ENCODE measurements around the gene FZD4. TPM values are rescaled to one million over a fixed set of nuclear protein-coding genes. Genes with fewer than 3 reads are reported as not detected.
"Not testable (repeated sequence)": the region's sequence is repeated elsewhere in the genome, so short reads cannot be mapped to it uniquely, and the experiment has no call there.

FZD4 gene
- polyA plus RNA-seq (2012; ENCODE audit: insufficient read depth, insufficient read length, low read depth), result 0.25 TPM

DNA sequence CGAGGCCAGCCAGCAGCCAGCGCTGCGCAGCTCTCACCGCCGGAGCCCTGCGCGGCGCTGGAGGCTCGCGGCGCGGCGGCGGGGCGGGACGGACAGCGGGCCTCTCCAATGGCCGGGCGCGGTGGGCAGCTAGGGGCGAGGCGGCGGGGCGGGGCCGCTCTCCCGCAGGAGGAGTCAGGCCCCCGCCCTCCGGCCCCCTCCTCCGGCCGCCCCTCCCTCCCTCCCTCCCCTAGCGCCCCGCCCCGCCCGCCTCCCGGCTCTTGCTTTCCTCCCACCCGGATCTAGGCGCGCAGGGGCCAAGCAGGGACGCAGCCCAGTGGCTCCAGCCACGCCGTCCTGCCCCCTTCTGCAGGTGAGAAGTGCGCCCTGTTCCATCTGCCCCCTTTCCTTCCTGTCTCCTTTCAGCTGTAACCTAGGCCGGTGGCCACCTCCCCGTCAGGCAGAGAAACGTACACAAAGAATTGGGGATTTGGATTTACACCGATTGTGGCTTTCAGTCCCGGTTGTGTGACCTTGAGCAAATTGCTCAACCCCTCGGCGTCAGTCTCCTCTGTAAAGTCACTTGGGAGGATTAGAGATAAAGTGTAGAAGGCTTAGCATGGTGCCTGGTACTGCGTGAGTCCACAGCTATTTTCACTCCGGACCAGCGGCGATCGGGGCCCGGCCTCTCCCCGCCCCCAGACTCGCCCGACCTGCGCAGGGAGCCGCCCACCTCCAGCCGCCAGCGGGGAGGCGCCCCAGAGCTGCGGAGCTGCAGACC lies at the start of gene FZD4:
TSS of gene FZD4 (minus strand) at position 35 of the 760 bp plus-strand sequence. CDS start 310 bp downstream, outside the sequence.
- Histone ChIP-seq H3K4me3 (ENCODE audit: low read depth, low read length) (peak within 1 kb of the TSS; percentile 65), H3K27me3 (peaks cover 43% of the 10 kb centered on the region), H3K4me1 (no peaks in the 10 kb centered on the region), H3K36me3 (no peaks in the 10 kb centered on the region), H3K9me3 (no peaks in the 10 kb centered on the region)
- TF ChIP-seq, protein P1, sequence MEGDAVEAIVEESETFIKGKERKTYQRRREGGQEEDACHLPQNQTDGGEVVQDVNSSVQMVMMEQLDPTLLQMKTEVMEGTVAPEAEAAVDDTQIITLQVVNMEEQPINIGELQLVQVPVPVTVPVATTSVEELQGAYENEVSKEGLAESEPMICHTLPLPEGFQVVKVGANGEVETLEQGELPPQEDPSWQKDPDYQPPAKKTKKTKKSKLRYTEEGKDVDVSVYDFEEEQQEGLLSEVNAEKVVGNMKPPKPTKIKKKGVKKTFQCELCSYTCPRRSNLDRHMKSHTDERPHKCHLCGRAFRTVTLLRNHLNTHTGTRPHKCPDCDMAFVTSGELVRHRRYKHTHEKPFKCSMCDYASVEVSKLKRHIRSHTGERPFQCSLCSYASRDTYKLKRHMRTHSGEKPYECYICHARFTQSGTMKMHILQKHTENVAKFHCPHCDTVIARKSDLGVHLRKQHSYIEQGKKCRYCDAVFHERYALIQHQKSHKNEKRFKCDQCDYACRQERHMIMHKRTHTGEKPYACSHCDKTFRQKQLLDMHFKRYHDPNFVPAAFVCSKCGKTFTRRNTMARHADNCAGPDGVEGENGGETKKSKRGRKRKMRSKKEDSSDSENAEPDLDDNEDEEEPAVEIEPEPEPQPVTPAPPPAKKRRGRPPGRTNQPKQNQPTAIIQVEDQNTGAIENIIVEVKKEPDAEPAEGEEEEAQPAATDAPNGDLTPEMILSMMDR (IDR thresholded peaks at IDR 0.05; ENCODE audit: low read depth, low read length), result no peak; the same call in 1 of the 2 replicates
- peak; percentile 93 for DNase-seq

GRCh38 chr11:87004281-87004680 lies 49.1 kb upstream of the FZD4 start:
- DNase-seq; H3K4me3 ChIP-seq (ENCODE audit: low read depth, low read length); H3K9me3 ChIP-seq; H3K27me3 ChIP-seq; H3K36me3 ChIP-seq; H3K4me1 ChIP-seq: not testable (repeated sequence)

- DNase-seq, result no peak
- 0 out of 2 replicates have a peak, but pooled peaks cover 3% of the 10 kb centered on the region for H3K4me1 ChIP-seq
- no peaks in the 10 kb centered on the region for H3K9me3 ChIP-seq
Measured at GRCh38 chr11:87002918-87003317, 47.7 kb upstream of the FZD4 start.

GRCh38 chr11:86999859-87000753 lies 44.9 kb upstream of the FZD4 start:
- H3K4me3 ChIP-seq (ENCODE audit: low read depth, low read length), result no peak overlapping the region
- no peaks in the 10 kb centered on the region for H3K9me3 ChIP-seq
- TF ChIP-seq, protein P1 (IDR thresholded peaks at IDR 0.05; ENCODE audit: low read depth, low read length), result no peak
- no peaks in the 10 kb centered on the region for H3K36me3 ChIP-seq
- peak; percentile 13 for DNase-seq
- no peaks in the 10 kb centered on the region for H3K27me3 ChIP-seq
- 0 out of 2 replicates have a peak, but pooled peaks cover 3% of the 10 kb centered on the region for H3K4me1 ChIP-seq

More at GRCh38 chr11:87002918-87003317, 47.7 kb upstream of the FZD4 start:
- Histone ChIP-seq H3K4me3 (ENCODE audit: low read depth, low read length) (no peak overlapping the region), H3K27me3 (no peaks in the 10 kb centered on the region), H3K36me3 (no peaks in the 10 kb centered on the region)
- TF ChIP-seq, protein P1 (IDR thresholded peaks at IDR 0.05; ENCODE audit: low read depth, low read length), result no peak

- TF ChIP-seq, protein P1 (IDR thresholded peaks at IDR 0.05; ENCODE audit: low read depth, low read length), result no peak
- DNase-seq, result no peak
- Histone ChIP-seq H3K4me3 (ENCODE audit: low read depth, low read length) (no peak overlapping the region), H3K9me3 (no peaks in the 10 kb centered on the region), H3K27me3 (no peaks in the 10 kb centered on the region), H3K36me3 (no peaks in the 10 kb centered on the region), H3K4me1 (0 out of 2 replicates have a peak, but pooled peaks cover 3% of the 10 kb centered on the region)
Measured at GRCh38 chr11:86999388-86999787, 44.2 kb upstream of the FZD4 start.

- Histone ChIP-seq H3K9me3 (no peaks in the 10 kb centered on the region), H3K27me3 (no peaks in the 10 kb centered on the region; the same call in 1 of the 2 replicates), H3K4me1 (0 out of 2 replicates have a peak, but pooled peaks cover 3% of the 10 kb centered on the region), H3K36me3 (no peaks in the 10 kb centered on the region), H3K4me3 (ENCODE audit: low read depth, low read length) (no peak overlapping the region)
- TF ChIP-seq, protein P1 (IDR thresholded peaks at IDR 0.05; ENCODE audit: low read depth, low read length), result no peak
- DNase-seq, result no peak
Measured at GRCh38 chr11:86996953-86997570, 41.9 kb upstream of the FZD4 start.

Measured in BE2C (cell line).